Activated T-cell treated with anti-CD3 and anti-CD28 coated beads, Interleukin-2, amount 50 U/mL, for 24 hours (primary cell): ENCODE measurements around the gene ARHGEF37.

Source experiments
- DNase-seq: peaks from one replicate; pipeline ENCODE4 v3.0.0-alpha.2; 2020
- H3K27ac Mint-ChIP-seq: 2 replicates; pipeline ENCODE4 v1.8.0; 2020; ENCODE audit warnings: mild to moderate bottlenecking, mixed read lengths
- H3K27me3 Mint-ChIP-seq: 2 replicates; pipeline ENCODE4 v1.8.0; 2020; ENCODE audit warnings: mixed read lengths
- H3K36me3 Mint-ChIP-seq: 2 replicates; pipeline ENCODE4 v1.8.0; 2020; ENCODE audit warnings: low read depth, mixed read lengths
- H3K4me1 Mint-ChIP-seq: 2 replicates; pipeline ENCODE4 v1.8.0; 2020; ENCODE audit warnings: low read depth, mixed read lengths
- H3K4me3 Mint-ChIP-seq: 2 replicates; pipeline ENCODE4 v1.8.0; 2020; ENCODE audit warnings: mild to moderate bottlenecking, moderate library complexity, mixed read lengths
- H3K9me3 Mint-ChIP-seq: 2 replicates; pipeline ENCODE4 v1.8.0; 2020; ENCODE audit warnings: mixed read lengths

The ARHGEF37 gene

GRCh38 chr5:149603210-149603609 lies 21.9 kb downstream of the ARHGEF37 start:
- no peaks in the 10 kb centered on the region for H3K36me3 Mint-ChIP-seq
- no peak for DNase-seq
- H3K4me3 Mint-ChIP-seq, result no peak overlapping the region
- no peak overlapping the region for H3K27ac Mint-ChIP-seq
- H3K27me3 Mint-ChIP-seq, result no peaks in the 10 kb centered on the region
- H3K9me3 Mint-ChIP-seq, result no peaks in the 10 kb centered on the region
- H3K4me1 Mint-ChIP-seq, result peaks cover 9% of the 10 kb centered on the region

GRCh38 chr5:149603920-149604319 lies 22.6 kb downstream of the ARHGEF37 start:
- Mint-ChIP-seq H3K4me1 (peaks cover 9% of the 10 kb centered on the region), H3K4me3 (no peak overlapping the region), H3K27ac (no peak overlapping the region)

GRCh38 chr5:149604321-149604720 lies 23.0 kb downstream of the ARHGEF37 start:
- Mint-ChIP-seq H3K4me1 (peaks cover 9% of the 10 kb centered on the region), H3K27ac (no peak overlapping the region), H3K27me3 (no peaks in the 10 kb centered on the region), H3K9me3 (no peaks in the 10 kb centered on the region), H3K36me3 (no peaks in the 10 kb centered on the region), H3K4me3 (no peak overlapping the region)
- DNase-seq, result no peak

More at GRCh38 chr5:149603920-149604319, 22.6 kb downstream of the ARHGEF37 start:
- H3K9me3 Mint-ChIP-seq, result no peaks in the 10 kb centered on the region
- H3K27me3 Mint-ChIP-seq, result no peaks in the 10 kb centered on the region
- H3K36me3 Mint-ChIP-seq, result no peaks in the 10 kb centered on the region
- no peak for DNase-seq

- Mint-ChIP-seq H3K9me3 (no peaks in the 10 kb centered on the region), H3K27me3 (no peaks in the 10 kb centered on the region), H3K4me3 (no peak overlapping the region), H3K27ac (no peak overlapping the region), H3K4me1 (peaks cover 9% of the 10 kb centered on the region), H3K36me3 (no peaks in the 10 kb centered on the region)
- DNase-seq, result no peak
Observed at GRCh38 chr5:149605354-149605997, 24.2 kb downstream of the ARHGEF37 start.

- no peaks in the 10 kb centered on the region for H3K9me3 Mint-ChIP-seq
- no peak overlapping the region for H3K4me3 Mint-ChIP-seq
- H3K4me1 Mint-ChIP-seq, result peaks cover 9% of the 10 kb centered on the region
- no peak overlapping the region for H3K27ac Mint-ChIP-seq
- no peaks in the 10 kb centered on the region for H3K27me3 Mint-ChIP-seq
- no peak for DNase-seq
- H3K36me3 Mint-ChIP-seq, result no peaks in the 10 kb centered on the region
Observed at GRCh38 chr5:149605998-149606724, 24.9 kb downstream of the ARHGEF37 start.

- no peak overlapping the region for H3K4me3 Mint-ChIP-seq
- no peaks in the 10 kb centered on the region for H3K27me3 Mint-ChIP-seq
- DNase-seq, result no peak
- H3K4me1 Mint-ChIP-seq, result peaks cover 9% of the 10 kb centered on the region
- H3K36me3 Mint-ChIP-seq, result no peaks in the 10 kb centered on the region
- no peak overlapping the region for H3K27ac Mint-ChIP-seq
- no peaks in the 10 kb centered on the region for H3K9me3 Mint-ChIP-seq
Observed at GRCh38 chr5:149608936-149609545, 27.7 kb downstream of the ARHGEF37 start.

GRCh38 chr5:149609640-149610219 lies 28.4 kb downstream of the ARHGEF37 start:
- no peak for DNase-seq
- no peak overlapping the region for H3K27ac Mint-ChIP-seq
- H3K4me1 Mint-ChIP-seq, result peaks cover 9% of the 10 kb centered on the region
- H3K36me3 Mint-ChIP-seq, result no peaks in the 10 kb centered on the region
- no peak overlapping the region for H3K4me3 Mint-ChIP-seq
- no peaks in the 10 kb centered on the region for H3K27me3 Mint-ChIP-seq
- no peaks in the 10 kb centered on the region for H3K9me3 Mint-ChIP-seq

GRCh38 chr5:149610589-149611255 lies 29.4 kb downstream of the ARHGEF37 start:
- Mint-ChIP-seq H3K36me3 (no peaks in the 10 kb centered on the region), H3K4me3 (no peak overlapping the region), H3K9me3 (no peaks in the 10 kb centered on the region), H3K27me3 (no peaks in the 10 kb centered on the region), H3K27ac (no peak overlapping the region), H3K4me1 (peaks cover 9% of the 10 kb centered on the region)
- DNase-seq, result no peak

- no peak overlapping the region for H3K4me3 Mint-ChIP-seq
- DNase-seq, result no peak
- H3K4me1 Mint-ChIP-seq, result peaks cover 3% of the 10 kb centered on the region
Observed at GRCh38 chr5:149611326-149611725, 30.0 kb downstream of the ARHGEF37 start.

GRCh38 chr5:149614034-149614907 lies 33.0 kb downstream of the ARHGEF37 start:
- no peaks in the 10 kb centered on the region for H3K36me3 Mint-ChIP-seq
- no peak overlapping the region for H3K4me3 Mint-ChIP-seq
- H3K4me1 Mint-ChIP-seq, result peaks cover 10% of the 10 kb centered on the region
- H3K27ac Mint-ChIP-seq, result no peak overlapping the region
- H3K9me3 Mint-ChIP-seq, result no peaks in the 10 kb centered on the region
- no peaks in the 10 kb centered on the region for H3K27me3 Mint-ChIP-seq
- no peak for DNase-seq

More at GRCh38 chr5:149611326-149611725, 30.0 kb downstream of the ARHGEF37 start:
- Mint-ChIP-seq H3K36me3 (no peaks in the 10 kb centered on the region), H3K27ac (no peak overlapping the region), H3K27me3 (no peaks in the 10 kb centered on the region), H3K9me3 (no peaks in the 10 kb centered on the region)

- Mint-ChIP-seq H3K36me3 (no peaks in the 10 kb centered on the region), H3K27ac (no peak overlapping the region), H3K9me3 (no peaks in the 10 kb centered on the region), H3K4me1 (peaks cover 10% of the 10 kb centered on the region), H3K27me3 (no peaks in the 10 kb centered on the region), H3K4me3 (no peak overlapping the region)
- no peak for DNase-seq
Observed at GRCh38 chr5:149615976-149616375, 34.7 kb downstream of the ARHGEF37 start.

- Mint-ChIP-seq H3K27me3 (no peaks in the 10 kb centered on the region), H3K36me3 (no peaks in the 10 kb centered on the region), H3K4me1 (peaks cover 10% of the 10 kb centered on the region), H3K27ac (peak overlapping the region; percentile 58), H3K9me3 (no peaks in the 10 kb centered on the region), H3K4me3 (no peak overlapping the region)
- no peak for DNase-seq
Observed at GRCh38 chr5:149616727-149617285, 35.5 kb downstream of the ARHGEF37 start.

GRCh38 chr5:149617760-149618306 lies 36.5 kb downstream of the ARHGEF37 start:
- Mint-ChIP-seq H3K9me3 (no peaks in the 10 kb centered on the region), H3K4me1 (peaks cover 11% of the 10 kb centered on the region)

More at GRCh38 chr5:149617760-149618306, 36.5 kb downstream of the ARHGEF37 start:
- Mint-ChIP-seq H3K27me3 (no peaks in the 10 kb centered on the region), H3K36me3 (no peaks in the 10 kb centered on the region), H3K4me3 (no peak overlapping the region), H3K27ac (no peak overlapping the region)
- DNase-seq, result no peak
